CD4-positive, alpha-beta T cell treated with Interleukin-4 for 1 hour (primary cell): Measurements from ENCODE around the gene LONP2.
A peak's percentile ranks its signal among the peaks of the same experiment; 100 is the strongest.
"Not testable (repeated sequence)": the region's sequence is repeated elsewhere in the genome, so short reads cannot be mapped to it uniquely, and the experiment has no call there.

ENCODE experiments used
- DNase-seq, 2 donors: peaks; one replicate each; pipeline ENCODE4 v3.0.0-alpha.2; 2020 to 2022

Gene LONP2

DNA sequence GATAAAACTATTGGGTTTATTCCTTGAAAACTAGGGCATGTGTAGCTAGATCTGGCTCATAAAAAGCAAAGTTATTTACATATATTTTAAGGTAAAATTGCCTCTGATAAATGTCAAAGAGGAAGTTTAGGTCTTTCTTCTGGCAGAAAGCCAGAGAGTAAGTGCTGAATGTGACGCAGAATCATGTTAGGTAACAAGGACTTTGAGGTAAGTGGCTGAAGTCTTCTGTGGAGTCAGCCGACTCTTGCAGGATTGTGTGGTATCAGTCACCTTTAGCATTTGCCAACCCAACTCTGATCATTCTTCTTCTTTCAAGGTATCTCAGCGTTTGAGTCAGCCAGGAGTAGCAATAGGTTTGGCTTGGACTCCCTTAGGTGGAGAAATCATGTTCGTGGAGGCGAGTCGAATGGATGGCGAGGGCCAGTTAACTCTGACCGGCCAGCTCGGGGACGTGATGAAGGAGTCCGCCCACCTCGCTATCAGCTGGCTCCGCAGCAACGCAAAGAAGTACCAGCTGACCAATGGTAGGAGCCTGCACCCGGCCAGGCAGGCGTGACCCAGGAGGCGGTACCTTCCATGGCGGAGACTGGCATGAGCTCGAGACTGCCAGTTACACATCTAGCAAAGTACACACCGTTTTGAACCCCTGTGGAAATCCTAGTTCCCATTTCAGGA is 103.2 kb downstream of the LONP2 start:
- DNase-seq: peak in 1 of 2 donors; percentile 15

GRCh38 chr16:48347980-48348379 is 103.9 kb downstream of the LONP2 start:
- DNase-seq: no peak

DNA sequence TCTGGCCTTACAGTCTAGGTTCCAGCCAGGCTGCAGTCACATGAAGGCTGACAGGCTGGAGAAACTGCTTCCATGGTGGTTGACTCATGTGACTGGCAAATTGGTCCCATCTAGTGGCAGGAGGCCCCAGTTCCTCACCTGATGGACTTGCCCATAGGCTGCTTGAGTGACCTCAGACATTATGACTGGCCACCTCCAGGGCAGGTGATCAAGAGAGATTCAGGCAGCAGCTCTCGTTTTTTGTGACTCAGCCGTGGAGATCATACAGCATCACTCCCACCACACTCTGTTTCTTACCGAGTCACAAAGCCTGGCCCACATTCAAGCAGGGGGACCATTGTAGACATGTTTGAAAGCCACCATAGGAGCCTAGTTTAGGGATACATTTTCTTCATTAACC is 106.6 kb downstream of the LONP2 start:
- no peak for DNase-seq

DNA sequence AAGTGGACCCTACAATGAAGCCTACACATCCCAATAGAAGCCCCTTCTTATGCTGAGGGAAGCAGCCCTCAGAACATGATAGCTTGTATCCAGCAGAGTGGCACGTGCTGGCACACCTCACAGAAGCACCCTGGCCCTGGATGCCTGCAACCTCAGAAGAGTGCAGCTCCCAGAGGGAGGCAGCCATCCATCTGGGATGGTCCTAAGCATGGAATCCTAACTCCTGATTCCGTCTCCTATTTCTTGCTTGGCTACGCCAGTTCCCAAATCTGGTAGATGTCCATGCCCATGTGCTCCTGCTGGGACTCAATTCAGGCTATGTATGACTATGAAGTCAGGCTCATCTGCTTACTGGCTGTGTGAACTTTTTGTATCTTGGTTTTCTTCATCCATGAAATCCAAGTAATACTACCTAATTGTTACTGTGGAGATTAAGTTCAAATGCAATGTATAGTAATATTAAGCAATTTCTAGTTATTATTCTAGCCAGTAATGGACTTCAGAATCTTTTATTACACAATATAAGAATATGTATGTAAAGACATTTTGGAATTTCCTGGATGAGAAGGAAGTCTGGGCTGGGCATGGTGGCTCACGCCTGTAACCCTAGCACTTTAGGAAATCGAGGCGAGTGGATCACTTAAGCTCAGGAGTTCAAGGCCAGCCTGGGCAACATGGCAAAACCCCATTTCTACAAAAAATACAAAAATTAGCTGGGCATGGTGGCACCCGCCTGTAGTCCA is 108.7 kb downstream of the LONP2 start:
- no peak for DNase-seq

DNA sequence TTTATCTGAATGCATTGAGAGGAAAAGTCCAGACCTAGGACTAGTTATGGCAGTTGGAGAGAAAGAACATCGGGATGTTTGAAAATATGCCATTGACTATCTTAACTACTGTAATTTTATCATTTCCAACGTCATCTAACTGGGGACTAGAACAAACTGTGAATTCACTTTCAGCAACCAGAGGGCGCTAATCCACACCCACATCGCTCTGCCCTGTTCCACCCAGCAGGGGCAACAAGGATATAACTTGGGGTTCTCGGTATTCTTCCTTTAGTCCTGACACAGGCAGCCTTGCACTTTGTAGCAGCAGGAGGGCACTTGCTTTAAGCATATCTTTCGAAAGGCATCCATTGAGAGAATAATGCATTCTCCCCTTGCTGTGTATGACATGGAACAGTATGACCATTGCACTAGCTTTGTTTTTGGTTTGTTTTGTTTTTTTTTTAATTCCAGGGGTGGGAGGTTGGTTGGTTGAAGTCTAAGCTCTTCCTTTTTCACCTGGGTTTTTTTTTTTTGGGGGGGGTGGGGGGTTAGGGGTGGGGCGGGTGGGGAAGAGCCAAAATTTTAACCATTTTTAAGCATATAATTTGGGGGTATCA is 109.6 kb downstream of the LONP2 start:
- DNase-seq: peak; percentile 80 to 81

- DNase-seq: not testable (repeated sequence)
Observed at GRCh38 chr16:48354385-48354784, 110.3 kb downstream of the LONP2 start.

- no peak for DNase-seq
Observed at GRCh38 chr16:48354877-48355855, 111.1 kb downstream of the LONP2 start.

- DNase-seq: no peak
Observed at GRCh38 chr16:48356633-48357376, 112.7 kb downstream of the LONP2 start.

- no peak for DNase-seq
Observed at GRCh38 chr16:48358419-48358818, 114.3 kb downstream of the LONP2 start.

GRCh38 chr16:48359983-48360382 is 115.9 kb downstream of the LONP2 start:
- no peak for DNase-seq

- DNase-seq: no peak
Observed at GRCh38 chr16:48361012-48361411, 116.9 kb downstream of the LONP2 start.

DNA sequence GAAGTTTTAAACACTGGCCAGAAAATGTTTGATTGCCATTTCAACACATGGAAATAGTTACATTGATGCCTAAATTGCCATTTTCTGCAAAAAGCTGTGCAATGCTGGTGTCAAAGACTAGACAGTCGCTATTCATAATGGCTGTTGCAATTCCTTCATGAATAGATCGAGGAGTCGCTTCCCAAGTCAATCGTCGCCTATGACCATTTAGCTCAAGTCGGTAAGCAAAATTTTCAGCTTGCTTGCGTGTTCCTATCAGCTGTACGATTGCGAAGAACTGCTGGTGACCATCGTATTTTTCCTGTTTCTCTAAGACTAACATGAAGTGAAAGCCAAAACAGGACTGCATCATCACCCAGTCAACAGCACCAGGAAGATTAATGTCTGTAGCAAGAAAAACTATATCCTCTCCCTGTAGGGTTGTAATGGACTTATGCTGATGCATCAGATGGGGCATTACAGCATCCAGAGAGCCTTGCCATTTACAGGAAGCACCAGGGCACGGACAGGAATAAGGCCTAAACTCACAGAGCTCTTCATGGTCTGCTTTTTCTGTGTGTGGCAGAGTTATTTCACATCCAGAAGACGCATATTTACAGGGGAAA is 117.5 kb downstream of the LONP2 start:
- no peak for DNase-seq

GRCh38 chr16:48365025-48365600 is 121.0 kb downstream of the LONP2 start:
- no peak for DNase-seq

GRCh38 chr16:48365601-48366164 is 121.6 kb downstream of the LONP2 start:
- DNase-seq: peak; percentile 76 to 78

- peak; percentile 63 to 64 for DNase-seq
Observed at GRCh38 chr16:48366165-48367093, 122.3 kb downstream of the LONP2 start.

DNA sequence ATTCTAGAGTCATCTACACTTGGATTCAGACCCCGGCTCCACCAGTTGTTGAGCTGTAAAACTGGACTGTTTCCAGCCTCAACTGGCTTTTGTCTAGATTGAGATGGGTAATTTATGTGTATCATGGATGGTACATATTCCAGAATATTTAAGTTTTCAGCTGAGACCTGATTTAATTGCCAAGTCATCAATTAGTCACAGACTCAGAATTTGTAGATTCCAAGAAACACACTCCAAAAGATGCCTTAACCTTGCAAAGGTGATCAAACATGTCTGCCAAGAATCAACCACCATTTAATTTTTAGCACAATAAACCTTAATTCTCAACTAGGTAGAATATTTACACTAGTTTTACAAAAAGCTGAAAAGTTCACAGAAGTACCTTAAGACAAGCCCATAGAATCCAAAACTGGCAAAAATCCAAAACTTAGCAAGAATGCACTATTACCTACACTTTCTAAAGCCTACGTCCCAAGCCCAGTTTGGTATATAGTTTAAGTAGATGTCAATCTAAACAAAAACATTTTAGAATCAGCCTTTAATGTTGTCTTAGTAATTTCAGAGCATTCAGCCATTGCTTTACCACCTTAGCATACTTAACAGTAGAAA is 123.4 kb downstream of the LONP2 start:
- no peak for DNase-seq

DNA sequence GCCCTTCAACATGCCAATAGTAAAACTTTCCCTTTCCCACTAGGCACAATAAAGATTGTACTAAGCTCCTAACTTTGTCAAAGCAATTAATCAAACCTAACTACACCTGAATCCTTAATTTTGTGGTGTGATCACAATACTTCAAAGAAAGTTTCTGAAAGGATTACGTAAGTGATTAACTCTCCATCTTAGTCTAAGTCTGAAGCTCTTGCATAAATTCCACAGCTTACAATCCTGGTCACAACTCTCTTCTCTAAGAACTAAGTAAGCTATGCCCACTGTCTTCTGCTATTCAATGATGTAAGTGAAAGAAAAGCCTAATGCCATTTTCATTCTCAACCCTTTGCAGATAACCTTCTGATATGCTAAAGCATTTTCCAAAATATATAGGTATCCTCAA is 125.7 kb downstream of the LONP2 start:
- DNase-seq: no peak

- no peak for DNase-seq
Observed at GRCh38 chr16:48370229-48370628, 126.1 kb downstream of the LONP2 start.

- DNase-seq: not testable (repeated sequence)
Observed at GRCh38 chr16:48370668-48371392, 126.7 kb downstream of the LONP2 start.
